Left lung (tissue), 10 donors: Measurements from ENCODE around the gene CHKB. TPM values are rescaled to one million over a fixed set of nuclear protein-coding genes. Genes with fewer than 3 reads are reported as not detected.

Experiments used
- ATAC-seq: fragments of 200-7000 bp; cut with Tn5 transposase; one replicate; pipeline ENCODE4 v1.9.1; 2020; ENCODE audit warnings: moderate library complexity
- DNase-seq, 4 donors: peaks; one replicate each; pipeline ENCODE4 v3.0.0-alpha.2; 2013 to 2020
- H3K27ac ChIP-seq, 2 donors: fragments of 200-600 bp; sonication (generic) in 1 of 2; one replicate each; pipeline versions ENCODE4 v1.5.0 to v1.8.0; 2020 to 2021
- H3K27me3 ChIP-seq, 2 donors: fragments of 200-600 bp; sonication (generic) in 1 of 2; one replicate each; pipeline versions ENCODE4 v1.5.0 to v1.8.0; 2020 to 2021
- H3K36me3 ChIP-seq, 2 donors: fragments of 200-600 bp; sonication (generic) in 1 of 2; one replicate each; pipeline versions ENCODE4 v1.5.0 to v1.8.0; 2020 to 2021
- H3K4me1 ChIP-seq, 2 donors: fragments of 200-600 bp; one replicate each; pipeline ENCODE4 v1.8.0; 2021
- H3K4me3 ChIP-seq, 2 donors: fragments of 200-600 bp; sonication (generic) in 1 of 2; one replicate each; pipeline versions ENCODE4 v1.5.0 to v1.8.0; 2020 to 2021; ENCODE audit warnings: mild to moderate bottlenecking in 1 of 2
- H3K9me3 ChIP-seq, 2 donors: fragments of 200-600 bp; sonication (generic) in 1 of 2; one replicate each; pipeline versions ENCODE4 v1.5.0 to v1.8.0; 2020 to 2021
- intact Hi-C, 2 donors: fragments of 100-400 bp; cut with DNase I; formaldehyde crosslinking; loops; one replicate each; pipeline versions ENCODE4 v1.11.2 to v1.14.2; 2022
- polyA plus RNA-seq, 6 donors: library from polyadenylated mRNA; unstranded; fragments of 120-200 nt; gene quantifications; one replicate each; pipeline ENCODE4 v1.2.1, GENCODE V29; 2013; ENCODE audit not compliant: insufficient read length in 6 of 6
- total RNA-seq, 2 donors: library from RNA; stranded (reverse); fragmentation: NEBNext Ultra II Directional; extraction: Animal tissue kit (Norgen Biotek cat#: 25700); gene quantifications; one replicate each; pipeline ENCODE4 v1.2.1, GENCODE V29; 2021
- TF ChIP-seq, protein P1 (sequence below), 2 donors: fragments of 200-600 bp; sonication (generic) in 1 of 2; IDR thresholded peaks; one replicate each; pipeline versions ENCODE4 v1.5.0 to v1.8.0; 2021; ENCODE audit warnings: antibody characterized with exemption in 2 of 2
- donor health status: DM: no; HTN: yes; CAD: no.
- donor health status: DM: no; HTN: no; CAD: no.

The CHKB gene
- total and polyA plus RNA-seq, 8 donors: 67.4 to 94.0 (median 83.8) TPM

DNA sequence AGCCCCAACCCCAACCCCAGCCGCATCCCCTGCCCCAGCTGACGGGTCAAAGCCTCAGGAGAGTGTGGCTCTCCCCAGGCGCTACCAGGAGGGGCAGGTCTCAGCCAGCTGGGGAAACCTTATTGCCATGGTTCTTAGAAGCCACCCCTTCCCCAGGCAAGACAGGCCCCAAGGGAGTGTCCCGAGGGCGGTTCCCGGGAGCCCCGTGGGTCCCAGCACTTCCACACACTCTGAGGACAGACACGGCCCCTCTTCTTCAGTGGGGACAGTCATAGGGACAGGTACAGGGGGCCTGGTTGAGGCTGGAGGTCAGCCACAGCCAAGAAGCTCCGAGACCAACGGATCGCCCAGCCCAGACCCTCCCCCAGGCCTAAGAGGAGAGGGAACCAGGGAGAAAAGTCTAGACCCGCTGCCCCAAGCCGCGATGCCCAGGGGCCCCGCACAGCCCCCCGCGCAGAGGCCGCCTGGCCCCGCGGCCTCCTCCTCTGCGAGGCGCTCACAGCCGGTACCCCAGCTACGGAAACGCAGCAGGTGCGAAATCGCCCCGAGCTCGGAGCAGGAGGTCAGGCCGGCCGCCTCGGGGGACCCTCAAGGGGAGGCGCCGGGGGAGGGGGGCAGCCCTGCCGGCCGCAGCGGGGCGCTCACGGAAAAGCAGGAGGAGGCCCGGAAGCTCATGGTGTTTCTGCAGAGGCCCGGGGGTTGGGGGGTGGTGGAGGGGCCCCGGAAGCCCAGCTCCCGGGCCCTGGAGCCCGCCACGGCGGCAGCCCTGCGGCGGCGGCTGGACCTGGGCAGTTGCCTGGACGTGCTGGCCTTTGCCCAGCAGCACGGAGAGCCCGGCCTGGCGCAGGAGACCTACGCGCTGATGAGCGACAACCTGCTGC lies 34.4 kb downstream of the CHKB start:
- TF ChIP-seq, protein P1, sequence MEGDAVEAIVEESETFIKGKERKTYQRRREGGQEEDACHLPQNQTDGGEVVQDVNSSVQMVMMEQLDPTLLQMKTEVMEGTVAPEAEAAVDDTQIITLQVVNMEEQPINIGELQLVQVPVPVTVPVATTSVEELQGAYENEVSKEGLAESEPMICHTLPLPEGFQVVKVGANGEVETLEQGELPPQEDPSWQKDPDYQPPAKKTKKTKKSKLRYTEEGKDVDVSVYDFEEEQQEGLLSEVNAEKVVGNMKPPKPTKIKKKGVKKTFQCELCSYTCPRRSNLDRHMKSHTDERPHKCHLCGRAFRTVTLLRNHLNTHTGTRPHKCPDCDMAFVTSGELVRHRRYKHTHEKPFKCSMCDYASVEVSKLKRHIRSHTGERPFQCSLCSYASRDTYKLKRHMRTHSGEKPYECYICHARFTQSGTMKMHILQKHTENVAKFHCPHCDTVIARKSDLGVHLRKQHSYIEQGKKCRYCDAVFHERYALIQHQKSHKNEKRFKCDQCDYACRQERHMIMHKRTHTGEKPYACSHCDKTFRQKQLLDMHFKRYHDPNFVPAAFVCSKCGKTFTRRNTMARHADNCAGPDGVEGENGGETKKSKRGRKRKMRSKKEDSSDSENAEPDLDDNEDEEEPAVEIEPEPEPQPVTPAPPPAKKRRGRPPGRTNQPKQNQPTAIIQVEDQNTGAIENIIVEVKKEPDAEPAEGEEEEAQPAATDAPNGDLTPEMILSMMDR (IDR thresholded peaks at IDR 0.05): no peak
- H3K27me3 ChIP-seq: peaks cover 33 to 42% of the 10 kb centered on the region in 2 donors
- no peaks in the 10 kb centered on the region for H3K9me3 ChIP-seq
- peak overlapping the region; percentile 19 to 33 for H3K4me3 ChIP-seq
- no peaks in the 10 kb centered on the region for H3K36me3 ChIP-seq
- peak overlapping the region in 1 of 2 donors; percentile 20 for H3K27ac ChIP-seq
- ATAC-seq (peak; percentile 2), DNase-seq (peak in 1 of 4 donors; percentile 86)
- H3K4me1 ChIP-seq: peaks cover 7 to 51% of the 10 kb centered on the region in 2 donors
- intact Hi-C loops: no loop called here

DNA sequence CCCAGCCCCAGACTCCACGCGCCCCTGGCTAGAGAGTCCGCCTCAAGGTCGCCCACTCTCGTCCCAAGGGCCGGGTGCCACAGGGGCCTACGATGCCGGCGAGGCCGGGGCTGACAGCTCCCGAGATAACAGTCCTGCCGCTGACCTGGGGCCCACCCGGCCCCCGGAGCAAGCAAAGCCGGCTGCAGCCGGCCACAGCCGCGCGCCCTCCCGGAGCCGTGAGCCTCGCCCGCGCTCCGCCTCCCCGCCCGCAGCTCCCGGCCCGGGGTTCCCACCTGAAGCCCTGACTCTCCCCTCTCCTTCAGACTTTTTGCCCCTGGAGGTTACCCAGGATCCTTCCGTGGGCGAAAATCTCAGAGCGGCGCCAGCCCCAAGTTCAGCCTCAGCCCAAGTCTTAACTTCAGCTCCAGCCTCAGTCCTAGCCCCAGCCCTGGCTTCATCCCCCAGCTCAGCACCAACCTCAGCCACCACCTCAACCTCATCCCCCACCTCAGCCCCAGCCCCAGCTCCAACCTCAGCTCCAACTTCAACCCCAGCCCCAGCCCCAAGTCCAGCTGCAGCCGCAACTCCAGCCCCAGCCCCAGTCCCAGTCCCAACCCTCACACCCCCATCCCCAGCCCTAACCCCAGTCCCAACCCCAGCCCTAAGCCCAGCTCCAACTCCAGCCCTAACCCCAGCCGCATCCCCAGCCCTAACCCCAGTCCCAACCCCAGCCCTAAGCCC lies 35.2 kb downstream of the CHKB start:
- Histone ChIP-seq H3K27ac (no peak overlapping the region), H3K4me3 (no peak overlapping the region), H3K9me3 (no peaks in the 10 kb centered on the region), H3K4me1 (peaks cover 7 to 56% of the 10 kb centered on the region in 2 donors), H3K27me3 (peaks cover 33 to 42% of the 10 kb centered on the region in 2 donors), H3K36me3 (no peaks in the 10 kb centered on the region)
- TF ChIP-seq, protein P1 (IDR thresholded peaks at IDR 0.05): no peak
- ATAC-seq (no peak), DNase-seq (no peak)
- intact Hi-C loops: no loop called here

DNA sequence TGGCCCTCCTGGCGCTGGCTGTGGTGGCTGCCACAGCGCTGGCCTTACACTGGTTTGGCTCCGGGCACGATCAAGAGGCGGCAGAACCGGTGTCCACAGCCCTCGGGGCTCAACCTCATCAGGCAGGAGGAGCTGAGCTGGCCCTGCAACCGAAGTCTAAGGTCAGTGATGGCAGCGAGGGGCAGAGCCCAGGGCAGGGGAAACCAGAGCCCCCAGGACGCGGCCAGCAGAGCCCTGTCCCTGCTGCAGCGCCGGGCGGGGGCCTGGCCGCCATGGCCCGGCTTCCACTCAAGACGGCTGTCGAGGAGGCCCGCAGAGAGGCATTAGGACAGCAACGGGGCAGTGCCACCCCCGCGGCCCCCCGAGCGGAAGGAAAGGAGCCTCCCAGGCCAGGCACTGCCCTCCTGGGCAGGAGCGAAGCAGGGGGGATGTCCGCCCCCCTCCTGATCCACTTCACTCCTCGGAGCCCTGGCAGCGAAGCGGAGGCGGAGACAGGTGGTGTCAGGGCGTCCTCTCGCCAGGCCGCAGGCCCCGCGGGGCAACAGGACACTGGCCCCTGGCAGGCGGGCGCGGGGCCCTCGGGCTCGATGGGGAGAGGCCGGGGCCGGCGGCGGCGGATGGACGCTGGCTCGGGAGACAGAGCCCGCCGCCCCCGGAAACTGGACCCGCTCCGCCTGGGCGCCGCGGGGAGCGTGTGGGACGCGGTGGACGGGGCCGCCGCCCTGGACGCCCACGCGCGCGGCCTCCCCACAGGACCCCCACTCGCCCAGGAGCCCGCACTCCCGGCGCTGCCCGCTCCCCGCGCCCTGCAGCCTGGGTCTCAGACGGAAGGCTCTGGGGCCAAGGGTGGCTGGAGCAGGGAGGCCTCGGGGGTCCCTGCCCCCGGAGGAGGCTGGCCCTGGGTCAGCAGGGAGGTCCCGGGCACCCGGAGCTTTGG lies 36.1 kb downstream of the CHKB start:
- DNase-seq (no peak), ATAC-seq (no peak)
- Histone ChIP-seq H3K4me3 (no peak overlapping the region), H3K36me3 (no peaks in the 10 kb centered on the region), H3K9me3 (no peaks in the 10 kb centered on the region), H3K27me3 (peaks cover 33 to 42% of the 10 kb centered on the region in 2 donors), H3K4me1 (peaks cover 7 to 64% of the 10 kb centered on the region in 2 donors), H3K27ac (no peak overlapping the region)
- TF ChIP-seq, protein P1 (IDR thresholded peaks at IDR 0.05): no peak
- intact Hi-C loops: no loop called here

DNA sequence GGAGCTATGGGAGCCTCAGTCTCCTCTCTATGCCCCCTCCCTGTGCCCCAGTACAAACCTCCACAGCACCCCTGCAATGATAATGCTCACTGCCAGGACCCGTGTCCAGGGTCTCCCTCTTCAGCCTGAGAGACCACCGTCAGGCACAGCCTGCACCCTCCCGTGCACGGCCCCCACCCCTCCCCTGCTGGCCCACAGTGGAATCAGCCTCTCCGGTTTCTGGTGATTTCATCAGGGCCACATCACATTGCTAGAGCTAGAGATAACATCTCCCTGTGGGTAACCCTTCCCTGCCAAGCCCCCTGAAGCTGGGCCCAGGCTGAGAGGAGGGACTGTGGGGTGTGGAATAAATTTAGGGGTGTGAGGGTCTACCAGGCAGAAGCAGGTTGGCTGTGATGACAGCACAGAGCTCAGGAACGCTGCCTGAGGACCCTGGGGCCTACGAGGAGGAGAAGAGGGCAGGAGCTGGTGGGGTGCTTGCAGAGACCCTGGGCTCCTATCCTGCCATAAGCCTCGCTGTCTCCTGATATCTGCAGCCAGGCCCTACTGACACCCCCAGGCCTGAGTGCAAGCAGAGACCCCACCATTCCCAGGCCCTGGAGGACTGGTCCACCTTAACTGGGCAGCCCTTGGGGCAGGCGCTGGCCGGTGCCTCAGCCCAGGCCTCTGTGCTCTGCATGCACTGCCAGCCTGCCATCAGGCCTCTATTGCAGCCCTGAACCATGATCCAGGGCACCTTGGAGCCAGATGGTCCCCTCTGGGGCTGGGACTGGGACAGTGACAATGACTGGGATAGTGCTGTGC lies 36.9 kb downstream of the CHKB start, which contains the start of gene KLHDC7B:
TSS of gene KLHDC7B (plus strand) at position 378 of the 804 bp plus-strand sequence. CDS start at position 723, 345 bp downstream.
- Histone ChIP-seq H3K4me1 (peaks cover 13 to 73% of the 10 kb centered on the region in 2 donors), H3K27me3 (peaks cover 33 to 42% of the 10 kb centered on the region in 2 donors), H3K4me3 (no peak within 1 kb of the TSS), H3K36me3 (no peaks in the 10 kb centered on the region), H3K27ac (peak within 1 kb of the TSS; percentile 79 to 100), H3K9me3 (no peaks in the 10 kb centered on the region)
- TF ChIP-seq, protein P1 (IDR thresholded peaks at IDR 0.05): no peak
- intact Hi-C loops: no loop called here
- ATAC-seq: no peak
- no peak for DNase-seq
